NCI-H1092 treated with DMSO at 0.1 percent for 48 hours (cell line): ENCODE measurements around the gene FAM9C.

Experiments used
- DNase-seq: peaks from one replicate; lab custom pipeline; 2025; lab: John Stamatoyannopoulos, UW

The FAM9C gene

GRCh38 chrX:13007519-13008188 lies 36.8 kb downstream of the FAM9C start:
- no peak for DNase-seq

DNA sequence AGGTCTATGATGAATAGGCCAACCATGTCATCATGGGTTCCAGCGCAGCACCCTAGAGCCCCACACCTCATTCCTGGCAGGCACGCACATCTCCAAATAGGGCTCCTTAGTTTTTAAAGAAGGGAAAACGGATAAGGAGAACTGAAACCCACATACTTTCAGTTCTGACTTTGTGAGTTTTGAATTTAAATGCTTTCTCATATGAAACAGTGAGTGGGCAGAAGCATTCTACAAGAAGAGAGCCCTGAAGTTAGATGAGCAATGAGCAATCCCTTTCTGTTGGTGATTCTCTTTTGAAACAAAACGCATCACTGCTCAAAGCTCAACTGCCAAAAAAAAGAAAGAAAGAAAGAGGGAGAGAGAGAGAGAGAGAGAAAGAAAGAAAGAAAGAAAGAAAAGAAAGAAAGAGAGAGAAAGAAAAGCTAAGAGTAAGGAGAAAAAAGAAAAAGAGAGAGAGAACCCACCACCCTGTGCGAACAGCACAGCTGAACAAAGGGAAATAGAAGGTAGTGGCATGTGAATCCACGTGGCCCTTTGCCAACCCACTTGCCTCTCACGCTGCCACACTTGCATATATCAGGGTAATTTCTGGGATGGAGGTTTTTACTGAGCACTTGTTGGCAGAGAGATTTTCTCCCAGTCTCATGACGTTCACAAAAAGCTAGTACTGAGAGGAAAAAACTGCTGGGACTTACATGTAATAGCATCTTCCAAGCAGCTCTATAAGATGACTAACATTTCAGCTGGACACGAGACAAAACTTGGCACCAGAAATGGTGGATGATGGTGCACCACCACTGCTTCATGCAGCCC lies 38.6 kb downstream of the FAM9C start:
- DNase-seq, result no peak

GRCh38 chrX:13001961-13002671 lies 42.3 kb downstream of the FAM9C start:
- DNase-seq, result no peak

DNA sequence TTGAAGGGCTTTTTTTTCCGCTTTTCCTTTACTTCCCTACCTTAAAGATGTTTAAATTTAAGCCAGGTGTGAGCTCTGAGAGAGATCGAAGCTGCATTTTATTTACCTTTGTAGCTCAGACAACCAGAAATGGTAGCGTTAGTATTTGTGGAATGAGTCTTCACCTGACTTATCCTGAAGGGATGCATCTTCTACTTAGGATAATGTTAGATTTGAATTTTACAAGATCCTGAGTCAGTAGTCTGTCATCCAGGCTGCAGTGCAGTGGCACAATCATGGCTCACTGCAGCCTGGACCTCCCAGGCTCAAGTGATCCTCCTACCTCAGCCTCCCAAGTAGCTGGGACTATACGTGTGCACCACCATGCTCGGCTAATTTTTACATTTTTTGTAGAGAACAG lies 43.3 kb downstream of the FAM9C start:
- DNase-seq, result no peak

DNA sequence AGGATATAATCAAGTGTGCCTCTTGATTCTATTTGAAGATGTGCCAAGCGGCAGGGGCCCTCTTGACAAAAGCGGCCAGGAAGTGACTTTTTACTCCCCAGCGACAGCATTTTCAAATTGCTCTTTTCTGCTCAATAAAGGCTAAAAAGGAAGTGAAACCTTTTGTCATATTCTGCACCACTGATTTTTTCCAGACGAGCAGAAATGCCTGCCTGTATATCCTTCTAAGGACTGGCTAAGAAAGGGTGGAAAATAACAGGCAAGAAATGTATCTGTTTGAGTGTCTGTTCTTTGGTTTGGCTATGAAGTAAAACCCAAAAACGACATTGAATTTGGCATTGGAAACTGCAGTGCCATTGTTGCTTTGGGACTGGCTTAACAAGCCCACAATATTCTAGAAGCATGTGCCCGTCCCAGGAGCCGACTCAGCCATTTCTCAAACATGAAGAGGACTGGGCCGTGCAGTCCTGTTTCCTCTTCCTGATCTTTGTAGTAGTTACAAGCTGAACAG lies 44.1 kb downstream of the FAM9C start:
- DNase-seq, result no peak

DNA sequence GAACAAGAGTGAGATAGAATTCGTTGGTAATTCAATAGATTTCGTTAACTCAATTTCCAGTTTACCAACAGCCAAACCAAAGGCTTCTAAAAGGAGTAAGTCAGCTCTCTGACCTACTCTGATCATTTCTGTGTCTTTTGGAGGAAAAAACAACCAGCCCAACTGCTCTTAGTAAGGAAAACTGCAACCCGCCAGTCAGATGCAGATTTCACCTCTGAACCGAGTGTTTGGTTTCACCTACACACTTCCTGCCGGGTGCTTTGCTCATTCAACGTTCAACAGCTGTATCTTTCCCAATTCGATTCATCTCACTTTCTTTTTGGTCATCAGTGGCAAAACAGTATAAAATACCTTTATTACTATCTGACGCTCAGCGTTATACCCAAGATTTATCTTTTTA lies 45.0 kb downstream of the FAM9C start:
- no peak for DNase-seq

DNA sequence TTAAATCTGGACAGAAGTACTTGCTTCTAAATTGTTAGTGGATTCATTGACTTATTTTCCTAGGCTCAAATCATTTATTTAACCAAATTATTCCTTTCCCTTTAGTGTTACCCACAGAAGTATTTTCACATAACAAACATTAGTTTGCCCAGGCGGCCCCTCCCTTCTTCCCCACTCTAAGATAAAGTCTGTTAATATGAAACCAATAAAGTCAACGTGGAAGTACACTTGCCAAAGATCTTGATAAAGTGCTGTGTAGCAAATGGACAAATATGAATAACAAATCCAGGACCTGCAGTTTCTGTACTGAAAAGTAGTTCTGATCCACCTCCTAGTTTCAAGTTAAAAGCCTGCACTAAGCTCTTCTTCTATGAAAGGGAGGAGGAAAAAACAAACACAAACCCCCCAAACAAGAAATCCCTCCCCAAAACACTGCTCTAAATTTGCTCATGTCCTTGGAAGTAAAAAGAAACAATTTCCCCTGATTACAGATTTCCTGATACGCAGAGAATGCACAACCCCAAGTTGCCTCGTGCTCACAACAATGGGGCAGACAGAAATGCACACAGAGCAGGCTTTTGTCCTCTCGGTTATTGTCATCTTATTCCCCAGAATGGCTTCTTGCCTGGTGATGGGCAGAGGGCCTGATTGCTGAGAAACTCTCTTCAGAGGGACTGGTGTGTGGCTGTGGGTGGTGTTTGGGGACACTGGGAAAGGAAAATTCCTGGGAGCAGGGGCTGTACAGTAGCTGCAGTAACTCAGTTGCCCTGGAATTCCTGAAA lies 46.3 kb downstream of the FAM9C start:
- DNase-seq, result no peak

GRCh38 chrX:12996934-12997435 lies 47.4 kb downstream of the FAM9C start:
- DNase-seq, result no peak

GRCh38 chrX:12994321-12994720 lies 50.1 kb downstream of the FAM9C start:
- DNase-seq, result no peak

GRCh38 chrX:12993826-12994225 lies 50.6 kb downstream of the FAM9C start:
- DNase-seq, result no peak

DNA sequence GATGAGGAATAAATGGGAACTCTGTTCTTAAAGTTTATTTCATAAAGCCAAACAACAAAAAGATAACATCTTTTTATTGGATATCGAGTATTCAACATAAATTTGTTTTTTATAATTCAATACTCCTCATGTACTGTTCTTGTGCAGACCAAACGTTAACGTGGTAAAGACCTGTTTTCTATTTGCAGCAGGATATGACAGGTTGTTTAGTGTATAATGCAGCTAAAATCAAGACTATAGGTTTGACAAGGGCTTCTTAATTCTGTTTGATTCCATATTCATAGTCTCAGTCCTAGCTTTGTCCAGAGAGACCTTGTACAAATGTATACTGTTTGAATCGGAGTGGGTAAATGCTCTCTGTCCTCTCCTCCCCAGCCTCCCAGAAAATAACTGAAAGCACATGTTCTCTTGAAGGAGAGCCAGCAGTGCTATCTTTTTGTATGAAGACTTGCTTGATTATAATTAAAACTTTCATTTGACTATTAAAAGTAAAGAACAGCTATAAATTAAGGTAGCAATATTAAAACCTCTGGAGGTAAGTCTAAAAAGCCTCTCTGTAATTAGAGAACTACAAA lies 51.8 kb downstream of the FAM9C start:
- no peak for DNase-seq

DNA sequence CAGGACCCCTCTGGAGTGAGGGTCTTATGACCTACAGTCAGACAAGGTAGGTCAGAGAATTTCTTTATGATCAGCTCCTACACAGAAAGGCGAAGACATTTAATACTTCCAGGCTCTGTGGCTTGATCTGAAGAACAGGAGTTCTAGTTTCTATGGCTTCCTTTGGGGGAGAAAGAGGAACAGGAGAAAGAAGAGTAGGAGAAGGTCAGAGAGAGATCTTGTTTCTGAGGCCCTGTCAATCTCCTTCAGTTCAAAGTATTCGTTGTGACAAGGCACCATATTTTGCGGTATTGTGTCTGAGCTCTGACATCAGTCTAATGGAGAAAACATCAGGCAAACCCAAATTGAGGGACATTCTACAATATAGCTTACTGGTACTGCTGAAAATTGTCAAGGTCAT lies 52.8 kb downstream of the FAM9C start:
- DNase-seq, result no peak

GRCh38 chrX:12989461-12989860 lies 55.0 kb downstream of the FAM9C start:
- DNase-seq, result no peak

DNA sequence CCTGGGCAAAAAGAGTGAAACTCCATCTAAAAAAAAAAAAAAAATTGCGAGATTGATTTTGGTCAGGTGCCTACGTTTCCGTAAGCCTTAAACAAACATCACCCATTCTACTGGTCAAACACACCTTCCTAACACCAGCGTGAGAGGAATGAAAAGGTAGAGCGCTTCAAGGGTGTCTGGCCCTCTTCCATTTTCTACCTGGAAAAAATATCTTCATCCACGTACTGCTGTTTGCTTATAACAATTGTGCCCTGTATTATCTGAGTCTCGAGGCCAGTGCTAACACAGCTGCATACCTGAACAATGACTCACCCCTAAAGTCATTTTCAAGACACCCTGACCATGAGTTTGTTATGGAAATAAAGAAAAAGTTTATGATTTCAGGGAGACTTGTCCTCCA lies 55.6 kb downstream of the FAM9C start:
- DNase-seq, result peak; percentile 66

- no peak for DNase-seq
Observed at GRCh38 chrX:12987900-12988594, 56.4 kb downstream of the FAM9C start.

DNA sequence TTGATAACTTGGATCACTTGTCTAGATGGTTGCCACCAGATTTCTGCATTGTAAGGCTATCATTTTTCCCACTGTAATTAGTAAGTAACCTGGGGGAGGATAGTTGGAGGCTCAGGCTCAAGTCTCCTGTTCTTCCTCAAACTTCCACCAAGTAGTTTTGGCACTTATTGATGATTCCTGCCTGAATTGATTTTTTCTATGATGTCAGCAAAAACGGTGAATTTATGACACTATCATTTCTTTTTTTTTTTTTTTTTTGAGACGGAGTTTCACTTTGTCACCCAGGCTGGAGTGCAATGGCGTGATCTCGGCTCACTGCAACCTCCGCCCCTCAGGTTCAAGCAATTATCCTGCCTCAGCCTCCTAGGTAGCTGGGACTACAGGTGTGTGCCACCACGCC lies 57.1 kb downstream of the FAM9C start:
- DNase-seq, result no peak

- no peak for DNase-seq
Observed at GRCh38 chrX:12986886-12987285, 57.5 kb downstream of the FAM9C start.

DNA sequence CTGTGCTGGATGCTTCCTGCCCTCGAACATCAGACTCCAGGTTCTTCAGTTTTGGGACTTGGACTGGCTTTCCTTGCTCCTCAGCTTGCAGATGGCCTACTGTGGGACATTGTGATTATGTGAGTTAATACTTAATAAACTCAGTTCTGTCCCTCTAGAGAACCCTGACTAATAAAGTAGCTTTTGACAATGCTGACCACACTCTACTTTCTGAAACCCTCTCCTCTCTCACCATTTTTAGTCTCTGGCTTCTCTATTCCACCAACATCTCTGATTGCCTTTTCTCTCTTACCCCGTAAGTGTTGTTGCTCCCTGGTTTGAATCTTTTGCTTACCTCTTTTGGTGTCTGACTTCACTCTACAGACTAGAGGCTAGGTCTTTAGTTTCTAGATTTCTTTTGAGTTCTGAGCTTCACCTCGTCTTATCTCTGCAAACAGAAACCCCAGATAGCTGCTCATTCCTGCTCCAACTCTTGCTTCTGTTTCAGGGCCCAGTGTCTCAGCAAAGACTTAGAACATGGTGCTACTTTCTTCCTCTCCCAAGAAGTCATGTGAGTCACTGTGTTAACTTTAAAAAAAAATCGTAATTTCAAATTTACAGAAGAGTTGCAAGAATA lies 58.1 kb downstream of the FAM9C start:
- DNase-seq, result no peak
